ENCODE results near the gene VSNL1.

VSNL1 gene

DNA sequence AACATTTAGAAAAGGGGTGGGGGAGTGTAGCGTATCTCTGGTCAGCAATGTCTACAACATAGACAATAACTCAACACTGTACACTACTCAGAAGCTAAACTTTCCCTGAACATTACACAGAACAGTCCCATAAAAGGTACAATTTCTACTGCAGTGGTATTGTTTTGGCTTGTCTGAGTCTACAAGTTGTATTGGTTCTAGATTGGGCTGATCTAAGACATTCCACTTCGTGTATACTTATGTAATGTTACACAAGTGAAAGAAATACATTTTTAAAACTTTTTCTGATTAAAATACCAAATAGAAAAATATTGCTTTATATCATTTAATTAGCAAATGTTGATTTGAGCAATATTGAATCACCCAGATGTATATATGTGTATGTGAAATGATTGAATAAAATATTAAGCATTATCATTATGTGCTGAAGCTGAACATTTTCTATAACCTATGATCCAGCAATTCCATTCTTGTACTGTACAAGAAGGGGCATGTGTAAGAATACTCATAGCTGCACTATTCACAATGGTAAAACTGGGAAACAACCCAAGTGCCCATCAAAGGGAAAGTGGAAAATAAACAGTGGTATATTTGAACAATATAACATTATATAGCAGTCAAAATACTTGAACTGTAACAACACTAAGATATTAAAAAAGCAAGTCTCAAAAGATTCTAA is 52.4 kb downstream of the VSNL1 start:
- no peak for DNase-seq
- H3K4me1 ChIP-seq = no peaks in the 10 kb centered on the region; the same call in 1 of the 2 replicates
- 0 out of 2 replicates have a peak, but pooled peaks cover 4% of the 10 kb centered on the region for H3K27me3 ChIP-seq
- H3K9me3 ChIP-seq = no peaks in the 10 kb centered on the region
- TF ChIP-seq CTCF (IDR thresholded peaks at IDR 0.05; ENCODE audit: low read depth, low read length) = no peak
- no peak overlapping the region for H3K4me3 ChIP-seq (ENCODE audit: low read depth, low read length)
- H3K36me3 ChIP-seq = no peaks in the 10 kb centered on the region

DNA sequence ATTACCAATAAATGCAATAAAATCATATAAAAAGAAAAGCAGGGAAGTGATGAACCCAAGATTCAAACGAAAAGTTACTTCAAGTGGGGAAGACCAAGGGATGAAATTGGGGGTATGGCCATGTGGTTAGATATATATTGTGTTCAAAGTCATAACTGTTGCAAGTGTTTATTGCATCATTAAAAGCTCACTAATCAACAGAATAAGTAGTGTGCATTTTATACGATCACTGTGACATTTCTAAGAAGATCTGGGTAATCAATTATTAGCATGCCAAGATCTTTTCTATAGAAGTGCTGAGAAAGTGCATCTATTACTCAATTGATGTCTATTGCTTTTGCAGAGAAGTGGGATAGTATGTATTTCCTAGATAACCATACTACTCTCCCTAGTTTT is 52.9 kb downstream of the VSNL1 start:
- Histone ChIP-seq H3K36me3 (no peaks in the 10 kb centered on the region), H3K4me3 (ENCODE audit: low read depth, low read length) (no peak overlapping the region), H3K9me3 (no peaks in the 10 kb centered on the region), H3K4me1 (no peaks in the 10 kb centered on the region; the same call in 1 of the 2 replicates), H3K27me3 (0 out of 2 replicates have a peak, but pooled peaks cover 4% of the 10 kb centered on the region)
- no peak for TF ChIP-seq CTCF (IDR thresholded peaks at IDR 0.05; ENCODE audit: low read depth, low read length)
- DNase-seq = no peak

GRCh38 chr2:17593841-17594491 is 53.5 kb downstream of the VSNL1 start:
- Histone ChIP-seq H3K27me3 (0 out of 2 replicates have a peak, but pooled peaks cover 4% of the 10 kb centered on the region), H3K36me3 (no peaks in the 10 kb centered on the region), H3K4me3 (ENCODE audit: low read depth, low read length) (no peak overlapping the region), H3K4me1 (no peaks in the 10 kb centered on the region; the same call in 1 of the 2 replicates), H3K9me3 (no peaks in the 10 kb centered on the region)
- no peak for DNase-seq
- no peak for TF ChIP-seq CTCF (IDR thresholded peaks at IDR 0.05; ENCODE audit: low read depth, low read length)

- Histone ChIP-seq H3K36me3 (no peaks in the 10 kb centered on the region), H3K4me3 (ENCODE audit: low read depth, low read length) (no peak overlapping the region), H3K27me3 (no peaks in the 10 kb centered on the region), H3K4me1 (no peaks in the 10 kb centered on the region; the same call in 1 of the 2 replicates), H3K9me3 (no peaks in the 10 kb centered on the region)
- no peak for DNase-seq
- TF ChIP-seq CTCF (IDR thresholded peaks at IDR 0.05; ENCODE audit: low read depth, low read length) = no peak
Measured at GRCh38 chr2:17594533-17595401, 54.3 kb downstream of the VSNL1 start.

- Histone ChIP-seq H3K4me3 (ENCODE audit: low read depth, low read length) (no peak overlapping the region), H3K36me3 (no peaks in the 10 kb centered on the region)
Measured at GRCh38 chr2:17599617-17600016, 59.1 kb downstream of the VSNL1 start.

More at GRCh38 chr2:17599617-17600016, 59.1 kb downstream of the VSNL1 start:
- Histone ChIP-seq H3K4me1 (no peaks in the 10 kb centered on the region), H3K27me3 (no peaks in the 10 kb centered on the region; the same call in 1 of the 2 replicates), H3K9me3 (no peaks in the 10 kb centered on the region; the same call in 1 of the 2 replicates)
- no peak for DNase-seq
- TF ChIP-seq CTCF (IDR thresholded peaks at IDR 0.05; ENCODE audit: low read depth, low read length) = no peak
